OCI-M1 (cell line): ENCODE data around the gene ST14.

ENCODE experiments used
- DNase-seq: peaks from one replicate; lab custom pipeline; 2025; lab: John Stamatoyannopoulos, UW

ST14 gene

GRCh38 chr11:130136107-130136506 is 23.5 kb upstream of the ST14 start:
- DNase-seq: no peak

- DNase-seq: no peak
These were observed 21.6 kb upstream of the ST14 start for GRCh38 chr11:130137999-130138398.

- no peak for DNase-seq
These were observed 20.2 kb upstream of the ST14 start for GRCh38 chr11:130139401-130139800.

GRCh38 chr11:130141561-130142341 is 17.8 kb upstream of the ST14 start:
- no peak for DNase-seq

- DNase-seq: no peak
These were observed 15.4 kb upstream of the ST14 start for GRCh38 chr11:130144141-130144540.

- no peak for DNase-seq
These were observed 14.7 kb upstream of the ST14 start for GRCh38 chr11:130144861-130145281.

- DNase-seq: peak; percentile 15
These were observed 14.2 kb upstream of the ST14 start for GRCh38 chr11:130145311-130145812.

GRCh38 chr11:130145975-130146776 is 13.4 kb upstream of the ST14 start:
- no peak for DNase-seq

GRCh38 chr11:130146796-130147195 is 12.8 kb upstream of the ST14 start:
- DNase-seq: peak; percentile 70

- DNase-seq: no peak
These were observed 10.7 kb upstream of the ST14 start for GRCh38 chr11:130148796-130149326.

- no peak for DNase-seq
These were observed 8.8 kb upstream of the ST14 start for GRCh38 chr11:130150790-130151189.

- DNase-seq: no peak
These were observed 8.4 kb upstream of the ST14 start for GRCh38 chr11:130151196-130151595.

GRCh38 chr11:130156108-130157022 is 3.2 kb upstream of the ST14 start:
- peak; percentile 13 for DNase-seq

- DNase-seq: no peak
These were observed 2.5 kb upstream of the ST14 start for GRCh38 chr11:130157101-130157500.

GRCh38 chr11:130157840-130158239 is 1.7 kb upstream of the ST14 start:
- DNase-seq: no peak

- DNase-seq: no peak
These were observed 443 bp upstream of the ST14 start for GRCh38 chr11:130159139-130159538.

- DNase-seq: no peak
These were observed 1.0 kb downstream of the ST14 start for GRCh38 chr11:130160498-130161155.

- DNase-seq: no peak
These were observed 2.0 kb downstream of the ST14 start for GRCh38 chr11:130161441-130162145.

- peak; percentile 66 for DNase-seq
These were observed 3.2 kb downstream of the ST14 start for GRCh38 chr11:130162733-130163132.
